ENCODE data around the gene GNAZ.

Gene GNAZ

DNA sequence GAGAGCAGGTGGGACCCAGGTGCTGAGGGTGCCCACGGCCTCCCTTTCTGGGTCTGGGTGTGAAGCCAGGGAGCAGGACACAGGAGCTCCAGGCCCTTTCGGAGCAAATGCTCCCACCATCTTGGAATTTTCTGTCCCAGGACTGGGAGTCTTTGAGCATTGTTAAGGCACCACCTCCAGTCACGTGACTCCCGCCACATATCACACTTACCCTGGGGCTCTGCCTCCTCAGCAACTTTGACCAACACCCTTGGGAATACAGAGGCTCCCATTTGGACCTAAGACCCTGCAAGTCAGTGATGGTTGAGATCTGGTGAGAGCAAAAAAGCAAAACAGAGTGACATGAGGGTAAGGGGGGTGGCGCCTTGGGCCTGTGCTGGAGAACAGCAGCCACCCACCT lies 35.6 kb downstream of the GNAZ start:
- no peak for TF ChIP-seq ZBTB7A (IDR thresholded peaks at IDR 0.05; ENCODE audit: low read depth)
- no peak for TF ChIP-seq TCF12 (IDR thresholded peaks at IDR 0.05; ENCODE audit: low read depth)
- no peak for TF ChIP-seq TAF1 (IDR thresholded peaks at IDR 0.05; ENCODE audit: low read depth)
- TF ChIP-seq EGR1 (IDR thresholded peaks at IDR 0.05) = no peak
- no peak for TF ChIP-seq FOXM1 (IDR thresholded peaks at IDR 0.05; ENCODE audit: borderline replicate concordance, low read depth)
- TF ChIP-seq, protein P1, sequence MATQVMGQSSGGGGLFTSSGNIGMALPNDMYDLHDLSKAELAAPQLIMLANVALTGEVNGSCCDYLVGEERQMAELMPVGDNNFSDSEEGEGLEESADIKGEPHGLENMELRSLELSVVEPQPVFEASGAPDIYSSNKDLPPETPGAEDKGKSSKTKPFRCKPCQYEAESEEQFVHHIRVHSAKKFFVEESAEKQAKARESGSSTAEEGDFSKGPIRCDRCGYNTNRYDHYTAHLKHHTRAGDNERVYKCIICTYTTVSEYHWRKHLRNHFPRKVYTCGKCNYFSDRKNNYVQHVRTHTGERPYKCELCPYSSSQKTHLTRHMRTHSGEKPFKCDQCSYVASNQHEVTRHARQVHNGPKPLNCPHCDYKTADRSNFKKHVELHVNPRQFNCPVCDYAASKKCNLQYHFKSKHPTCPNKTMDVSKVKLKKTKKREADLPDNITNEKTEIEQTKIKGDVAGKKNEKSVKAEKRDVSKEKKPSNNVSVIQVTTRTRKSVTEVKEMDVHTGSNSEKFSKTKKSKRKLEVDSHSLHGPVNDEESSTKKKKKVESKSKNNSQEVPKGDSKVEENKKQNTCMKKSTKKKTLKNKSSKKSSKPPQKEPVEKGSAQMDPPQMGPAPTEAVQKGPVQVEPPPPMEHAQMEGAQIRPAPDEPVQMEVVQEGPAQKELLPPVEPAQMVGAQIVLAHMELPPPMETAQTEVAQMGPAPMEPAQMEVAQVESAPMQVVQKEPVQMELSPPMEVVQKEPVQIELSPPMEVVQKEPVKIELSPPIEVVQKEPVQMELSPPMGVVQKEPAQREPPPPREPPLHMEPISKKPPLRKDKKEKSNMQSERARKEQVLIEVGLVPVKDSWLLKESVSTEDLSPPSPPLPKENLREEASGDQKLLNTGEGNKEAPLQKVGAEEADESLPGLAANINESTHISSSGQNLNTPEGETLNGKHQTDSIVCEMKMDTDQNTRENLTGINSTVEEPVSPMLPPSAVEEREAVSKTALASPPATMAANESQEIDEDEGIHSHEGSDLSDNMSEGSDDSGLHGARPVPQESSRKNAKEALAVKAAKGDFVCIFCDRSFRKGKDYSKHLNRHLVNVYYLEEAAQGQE (IDR thresholded peaks at IDR 0.05; ENCODE audit: low read depth) = no peak
- TF ChIP-seq, protein P2, sequence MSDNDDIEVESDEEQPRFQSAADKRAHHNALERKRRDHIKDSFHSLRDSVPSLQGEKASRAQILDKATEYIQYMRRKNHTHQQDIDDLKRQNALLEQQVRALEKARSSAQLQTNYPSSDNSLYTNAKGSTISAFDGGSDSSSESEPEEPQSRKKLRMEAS (IDR thresholded peaks at IDR 0.05) = no peak
- TF ChIP-seq RAD21 (IDR thresholded peaks at IDR 0.05; ENCODE audit: low read depth) = no peak
- TF ChIP-seq NFIC (IDR thresholded peaks at IDR 0.05) = no peak
- no peak for TF ChIP-seq CEBPB (IDR thresholded peaks at IDR 0.05)
- TF ChIP-seq, protein P3, sequence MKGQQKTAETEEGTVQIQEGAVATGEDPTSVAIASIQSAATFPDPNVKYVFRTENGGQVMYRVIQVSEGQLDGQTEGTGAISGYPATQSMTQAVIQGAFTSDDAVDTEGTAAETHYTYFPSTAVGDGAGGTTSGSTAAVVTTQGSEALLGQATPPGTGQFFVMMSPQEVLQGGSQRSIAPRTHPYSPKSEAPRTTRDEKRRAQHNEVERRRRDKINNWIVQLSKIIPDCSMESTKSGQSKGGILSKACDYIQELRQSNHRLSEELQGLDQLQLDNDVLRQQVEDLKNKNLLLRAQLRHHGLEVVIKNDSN (IDR thresholded peaks at IDR 0.05) = no peak
- no peak for TF ChIP-seq YY1 (IDR thresholded peaks at IDR 0.05; ENCODE audit: low read depth)
- TF ChIP-seq CREB1 (IDR thresholded peaks at IDR 0.05; ENCODE audit: low read depth) = no peak
- TF ChIP-seq EP300 (IDR thresholded peaks at IDR 0.05; ENCODE audit: borderline replicate concordance) = no peak
- TF ChIP-seq TEAD4 (IDR thresholded peaks at IDR 0.05) = no peak

DNA sequence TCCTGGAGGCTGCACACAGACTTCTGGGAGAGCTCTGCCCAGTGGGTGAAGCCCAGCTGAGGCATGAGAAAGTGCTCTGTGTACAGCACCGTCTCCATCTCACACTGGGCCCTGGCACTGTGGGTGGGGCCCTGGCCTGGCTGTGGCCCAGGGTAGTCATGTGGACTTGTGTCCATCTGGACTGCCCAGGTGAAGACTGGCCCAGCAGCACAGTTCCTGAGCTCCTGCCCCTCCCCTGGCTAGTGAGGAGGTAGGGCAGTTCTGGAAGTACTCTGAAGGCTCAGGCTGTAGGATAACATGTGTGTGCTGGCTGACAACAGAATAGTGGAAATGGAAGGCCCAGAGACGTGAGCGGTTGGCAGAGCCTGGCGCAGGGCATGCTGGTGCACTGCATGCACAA lies 36.0 kb downstream of the GNAZ start:
- TF ChIP-seq NFIC (IDR thresholded peaks at IDR 0.05) (no peak), TEAD4 (IDR thresholded peaks at IDR 0.05) (no peak), ZBTB7A (IDR thresholded peaks at IDR 0.05; ENCODE audit: low read depth) (no peak), EGR1 (IDR thresholded peaks at IDR 0.05) (no peak), EP300 (IDR thresholded peaks at IDR 0.05; ENCODE audit: borderline replicate concordance) (no peak), FOXM1 (IDR thresholded peaks at IDR 0.05; ENCODE audit: borderline replicate concordance, low read depth) (no peak), YY1 (IDR thresholded peaks at IDR 0.05; ENCODE audit: low read depth) (no peak), RAD21 (IDR thresholded peaks at IDR 0.05; ENCODE audit: low read depth) (no peak), TAF1 (IDR thresholded peaks at IDR 0.05; ENCODE audit: low read depth) (no peak), CEBPB (IDR thresholded peaks at IDR 0.05) (no peak), CREB1 (IDR thresholded peaks at IDR 0.05; ENCODE audit: low read depth) (no peak), TCF12 (IDR thresholded peaks at IDR 0.05; ENCODE audit: low read depth) (no peak)
- TF ChIP-seq, protein P1 (IDR thresholded peaks at IDR 0.05; ENCODE audit: low read depth) = no peak
- TF ChIP-seq, protein P3 (IDR thresholded peaks at IDR 0.05) = no peak
- TF ChIP-seq, protein P2 (IDR thresholded peaks at IDR 0.05) = no peak

DNA sequence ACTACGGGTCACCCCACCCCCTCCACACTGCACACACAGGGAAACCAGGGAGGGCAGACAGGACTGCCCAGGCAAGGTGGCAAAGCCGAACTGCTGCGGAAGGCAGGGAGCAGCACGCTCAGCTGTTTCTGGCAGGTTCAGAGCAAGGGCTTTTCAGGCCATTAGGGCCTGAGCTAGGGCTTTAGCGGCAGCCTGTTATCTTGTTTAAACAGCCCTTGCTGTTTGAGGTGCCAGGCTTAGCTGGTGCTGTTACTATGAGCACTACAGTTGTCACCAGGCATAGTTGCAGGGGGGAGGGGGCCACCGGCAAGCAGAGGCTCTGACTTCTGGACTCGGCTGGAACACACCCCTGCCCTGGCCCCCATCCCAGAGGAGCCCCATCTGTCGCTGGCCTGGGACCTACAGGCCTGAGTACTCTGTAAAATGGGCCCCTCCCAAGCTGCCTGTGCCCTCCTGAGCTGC lies 36.6 kb downstream of the GNAZ start:
- TF ChIP-seq EGR1 (IDR thresholded peaks at IDR 0.05) (no peak), TCF12 (IDR thresholded peaks at IDR 0.05; ENCODE audit: low read depth) (no peak), YY1 (IDR thresholded peaks at IDR 0.05; ENCODE audit: low read depth) (no peak), NFIC (IDR thresholded peaks at IDR 0.05) (no peak), ZBTB7A (IDR thresholded peaks at IDR 0.05; ENCODE audit: low read depth) (no peak), TEAD4 (IDR thresholded peaks at IDR 0.05) (no peak), RAD21 (IDR thresholded peaks at IDR 0.05; ENCODE audit: low read depth) (no peak), TAF1 (IDR thresholded peaks at IDR 0.05; ENCODE audit: low read depth) (no peak), EP300 (IDR thresholded peaks at IDR 0.05; ENCODE audit: borderline replicate concordance) (no peak), CEBPB (IDR thresholded peaks at IDR 0.05) (no peak), FOXM1 (IDR thresholded peaks at IDR 0.05; ENCODE audit: borderline replicate concordance, low read depth) (no peak)
- TF ChIP-seq, protein P2 (IDR thresholded peaks at IDR 0.05) = no peak
- TF ChIP-seq, protein P3 (IDR thresholded peaks at IDR 0.05) = no peak
- TF ChIP-seq, protein P1 (IDR thresholded peaks at IDR 0.05; ENCODE audit: low read depth) = no peak

Measured in Ishikawa (cell line).